A673 (cell line): ENCODE data around the gene SUN1. TPM values are rescaled to one million over a fixed set of nuclear protein-coding genes. Genes with fewer than 3 reads are reported as not detected.

Experiments used
- BruUV-seq: library from RNA; stranded (reverse); fragments of 400-500 nt; replicated peaks from 2 replicates; lab custom pipeline; 2021; lab: Mats Ljungman, UMichigan
- CTCF ChIA-PET: fragments of 300-600 bp; sonication (Branson Sonifier 250); formaldehyde crosslinking; loops from one replicate; lab custom pipeline; 2022; ENCODE audit warnings: antibody characterized with exemption; lab: Charles Lee
- POLR2A ChIA-PET: fragments of 300-600 bp; sonication (Branson Sonifier 250); formaldehyde crosslinking; loops from one replicate; lab custom pipeline; 2022; ENCODE audit warnings: antibody characterized with exemption; ENCODE audit not compliant: low non-redundant PET; lab: Charles Lee
- DNase-seq: peaks from one replicate; pipeline ENCODE4 v3.0.0-alpha.2; 2015; ENCODE audit warnings: low spot score
- H3K27ac ChIP-seq: fragments of 200-600 bp; sonication (generic); 2 replicates; pipeline ENCODE4 v1.5.1; 2016; ENCODE audit warnings: mixed run types, low read depth, mild to moderate bottlenecking, mixed read lengths, antibody characterized with exemption, low read length; ENCODE audit not compliant: poor library complexity, severe bottlenecking
- H3K27me3 ChIP-seq: fragments of 200-600 bp; sonication (generic); replicated peaks from 2 replicates; pipeline ENCODE4 v1.6.1; 2017; ENCODE audit warnings: mixed run types, low read depth, mild to moderate bottlenecking, mixed read lengths, antibody characterized with exemption, low read length; ENCODE audit not compliant: insufficient read depth, poor library complexity
- H3K36me3 ChIP-seq: fragments of 200-600 bp; sonication (generic); 2 replicates; pipeline ENCODE4 v1.6.1; 2016; ENCODE audit warnings: mixed run types, mild to moderate bottlenecking, mixed read lengths, antibody characterized with exemption, low read length; ENCODE audit not compliant: insufficient read depth, poor library complexity, severe bottlenecking
- H3K4me1 ChIP-seq: fragments of 200-600 bp; sonication (generic); 2 replicates; pipeline ENCODE4 v1.6.1; 2017; ENCODE audit warnings: mixed run types, mild to moderate bottlenecking, mixed read lengths, antibody characterized with exemption, low read length; ENCODE audit not compliant: insufficient read depth, poor library complexity, severe bottlenecking
- H3K4me3 ChIP-seq: fragments of 200-600 bp; sonication (generic); 2 replicates; pipeline ENCODE4 v1.5.1; 2016; ENCODE audit warnings: low read depth, mixed run types, mild to moderate bottlenecking, mixed read lengths, low read length; ENCODE audit not compliant: poor library complexity, severe bottlenecking
- H3K9me3 ChIP-seq: fragments of 200-600 bp; sonication (generic); 2 replicates; pipeline ENCODE4 v1.6.1; 2016; ENCODE audit warnings: mixed run types, low read depth, mild to moderate bottlenecking, mixed read lengths, antibody characterized with exemption, low read length; ENCODE audit not compliant: poor library complexity, severe bottlenecking
- CTCF ChIP-seq: fragments of 300-800, 200-600 bp; sonication (generic); conservative IDR thresholded peaks from 2 replicates; pipeline ENCODE4 v1.5.1; 2017; ENCODE audit warnings: low read depth, mild to moderate bottlenecking, antibody characterized with exemption, low read length, moderate library complexity, mixed read lengths
- EZH2 ChIP-seq: fragments of 200-600 bp; sonication (generic); IDR thresholded peaks from 2 replicates; pipeline ENCODE4 v1.6.1; 2017; ENCODE audit warnings: borderline replicate concordance, low read depth, mild to moderate bottlenecking, mixed read lengths, antibody characterized with exemption, low read length; ENCODE audit not compliant: poor library complexity, severe bottlenecking
- intact Hi-C: fragments of 100-400 bp; cut with micrococcal nuclease; formaldehyde crosslinking; loops from one replicate; pipeline ENCODE4 v1.10.0; 2022; ENCODE audit not compliant: unreplicated experiment
- total RNA-seq: library from RNA; stranded (reverse); gene quantifications from 2 replicates; pipeline ENCODE4 v1.2.3, GENCODE V29; 2021

The SUN1 gene
- total RNA-seq, 1 experiment from 2014 or later = 189 TPM

GRCh38 chr7:821688-822087 is 10.6 kb upstream of the SUN1 start:
- intact Hi-C loops = loop anchor here (5.0 kb wide), 1 partner anchor 51 kb away; no protein-coding TSS in a partner anchor
- peaks cover 61% of the 10 kb centered on the region for H3K4me1 ChIP-seq
- no peak overlapping the region for H3K4me3 ChIP-seq
- TF ChIP-seq CTCF (0 out of 2 replicates have a peak, but pooled peaks have one; percentile 18), EZH2 (no peak)
- H3K9me3 ChIP-seq = no peaks in the 10 kb centered on the region
- DNase-seq = no peak
- H3K36me3 ChIP-seq = no peaks in the 10 kb centered on the region
- BruUV-seq = no TSS peak
- ChIA-PET POLR2A (no interaction called here), CTCF (interaction anchor here (1.0 kb wide), 1 partner anchor 51 kb away, joined by 3 read pairs; no protein-coding TSS in a partner anchor)
- no peaks in the 10 kb centered on the region for H3K27me3 ChIP-seq
- H3K27ac ChIP-seq = peak overlapping the region; percentile 47

- Histone ChIP-seq H3K27me3 (no peaks in the 10 kb centered on the region), H3K36me3 (no peaks in the 10 kb centered on the region), H3K27ac (peak overlapping the region; percentile 39), H3K4me3 (no peak overlapping the region), H3K4me1 (peaks cover 62% of the 10 kb centered on the region), H3K9me3 (no peaks in the 10 kb centered on the region)
- no TSS peak for BruUV-seq
- ChIA-PET CTCF (no interaction called here), POLR2A (no interaction called here)
- no peak for DNase-seq
- TF ChIP-seq CTCF = peak; percentile 47
- no peak for TF ChIP-seq EZH2
- intact Hi-C loops = loop anchor here (5.0 kb wide), 1 partner anchor 50 kb away; no protein-coding TSS in a partner anchor
Measured at GRCh38 chr7:822692-823276, 9.5 kb upstream of the SUN1 start.

- POLR2A ChIA-PET = no interaction called here
- no TSS peak for BruUV-seq
- peak; percentile 71 for DNase-seq
- H3K36me3 ChIP-seq = no peaks in the 10 kb centered on the region
- H3K4me1 ChIP-seq = peaks cover 57% of the 10 kb centered on the region
- H3K9me3 ChIP-seq = no peaks in the 10 kb centered on the region
- no peak for TF ChIP-seq EZH2
- no peak for TF ChIP-seq CTCF
- no peak overlapping the region for H3K4me3 ChIP-seq
- intact Hi-C loops = loop anchor here (5.0 kb wide), 1 partner anchor 49 kb away; no protein-coding TSS in a partner anchor
- peak overlapping the region; percentile 9 for H3K27ac ChIP-seq
- H3K27me3 ChIP-seq = no peaks in the 10 kb centered on the region
- CTCF ChIA-PET = no interaction called here
Measured at GRCh38 chr7:823649-824048, 8.6 kb upstream of the SUN1 start.
